HEK293 (cell line): ENCODE measurements around the gene RNF151.

Experiments
- CTCF ChIA-PET: fragments of 350-600 bp; formaldehyde crosslinking; extraction: SDS; loops from one replicate; lab custom pipeline; 2021; ENCODE audit warnings: antibody characterized with exemption; lab: Yijun Ruan, JAX
- POLR2A ChIA-PET: fragments of 300-600 bp; formaldehyde crosslinking; extraction: SDS; loops from one replicate; lab custom pipeline; 2020; ENCODE audit warnings: antibody characterized with exemption, inconsistent platforms; lab: Yijun Ruan, JAX
- H3K27ac ChIP-seq: fragments of 200-500 bp; sonication (Bioruptor generic); 2 replicates; pipeline ENCODE4 v1.5.1; 2014; ENCODE audit warnings: low read depth, low read length, control low read depth, inconsistent platforms; ENCODE audit errors: extremely low read depth
- H3K36me3 ChIP-seq, 2 experiments: fragments of 200-500 bp in 1 of 2; sonication (Bioruptor generic) in 1 of 2; 1 replicate in 1 of 2; 2 replicates in 1 of 2; pipeline ENCODE4 v1.5.1; 2014 to 2017; ENCODE audit warnings: inconsistent platforms in 2 of 2, low read length in 2 of 2; ENCODE audit not compliant: control insufficient read depth in 2 of 2, insufficient read depth in 1 of 2
- H3K4me1 ChIP-seq: fragments of 200-500 bp; sonication (Bioruptor generic); 2 replicates; pipeline ENCODE4 v1.5.1; 2014; ENCODE audit warnings: mild to moderate bottlenecking, low read length, inconsistent platforms; ENCODE audit not compliant: control insufficient read depth, insufficient read depth
- H3K4me3 ChIP-seq: 2 replicates; pipeline ENCODE4 v1.5.1; 2011; ENCODE audit warnings: low read depth, mild to moderate bottlenecking, control low read depth, low read length, moderate library complexity
- H3K9me3 ChIP-seq: fragments of 200-500 bp; sonication (Bioruptor generic); 2 replicates; pipeline ENCODE4 v1.5.1; 2014; ENCODE audit warnings: low read depth, low read length, inconsistent platforms; ENCODE audit not compliant: control insufficient read depth, insufficient read depth
- INSM2 ChIP-seq: fragments of 450-650 bp; formaldehyde crosslinking; IDR thresholded peaks from 2 replicates; pipeline ENCODE4 v1.5.1; 2016; ENCODE audit warnings: missing biosample characterization, missing genetic modification characterization
- KLF1 ChIP-seq: fragments of 450-650 bp; formaldehyde crosslinking; IDR thresholded peaks from 2 replicates; pipeline ENCODE4 v1.5.1; 2016; ENCODE audit warnings: missing biosample characterization, missing genetic modification characterization
- KLF8 ChIP-seq: fragments of 450-650 bp; formaldehyde crosslinking; IDR thresholded peaks from 2 replicates; pipeline ENCODE4 v1.5.1; 2016; ENCODE audit warnings: missing biosample characterization, missing genetic modification characterization
- KLF9 ChIP-seq: fragments of 450-650 bp; formaldehyde crosslinking; IDR thresholded peaks from 2 replicates; pipeline ENCODE4 v1.5.1; 2016; ENCODE audit warnings: missing biosample characterization, missing genetic modification characterization, low read depth
- PBX3 ChIP-seq: sonication (generic); formaldehyde crosslinking; IDR thresholded peaks from 2 replicates; pipeline ENCODE4 v1.8.1; 2022; ENCODE audit warnings: mild to moderate bottlenecking, moderate library complexity, missing genetic modification reagents
- REST ChIP-seq: fragments of 450-650 bp; formaldehyde crosslinking; IDR thresholded peaks from 2 replicates; pipeline ENCODE4 v1.5.1; 2016; ENCODE audit warnings: missing biosample characterization, missing genetic modification characterization
- SP2 ChIP-seq: fragments of 450-650 bp; formaldehyde crosslinking; IDR thresholded peaks from 2 replicates; pipeline ENCODE4 v1.5.1; 2016; ENCODE audit warnings: missing biosample characterization, missing genetic modification characterization
- SP7 ChIP-seq: fragments of 450-650 bp; formaldehyde crosslinking; IDR thresholded peaks from 2 replicates; pipeline ENCODE4 v1.5.1; 2016; ENCODE audit warnings: missing biosample characterization, missing genetic modification characterization
- ZBTB44 ChIP-seq: fragments of 450-650 bp; IDR thresholded peaks from 2 replicates; pipeline ENCODE4 v1.5.1; 2018; ENCODE audit warnings: missing biosample characterization, mild to moderate bottlenecking, missing genetic modification characterization
- ZFP37 ChIP-seq: fragments of 450-650 bp; formaldehyde crosslinking; IDR thresholded peaks from 2 replicates; pipeline ENCODE4 v1.5.1; 2016; ENCODE audit warnings: missing biosample characterization, missing genetic modification characterization
- ZFP69B ChIP-seq: fragments of 450-650 bp; formaldehyde crosslinking; IDR thresholded peaks from 2 replicates; pipeline ENCODE4 v1.5.1; 2016; ENCODE audit warnings: missing biosample characterization, missing genetic modification characterization
- ZNF133 ChIP-seq: fragments of 450-650 bp; formaldehyde crosslinking; IDR thresholded peaks from 2 replicates; pipeline ENCODE4 v1.5.1; 2016; ENCODE audit warnings: missing biosample characterization, missing genetic modification characterization
- ZNF148 ChIP-seq: fragments of 450-650 bp; formaldehyde crosslinking; IDR thresholded peaks from 2 replicates; pipeline ENCODE4 v1.5.0; 2017; ENCODE audit warnings: missing biosample characterization, missing genetic modification characterization, borderline replicate concordance
- ZNF155 ChIP-seq: fragments of 450-650 bp; formaldehyde crosslinking; IDR thresholded peaks from 2 replicates; pipeline ENCODE4 v1.5.1; 2016; ENCODE audit warnings: missing biosample characterization, missing genetic modification characterization
- ZNF449 ChIP-seq: fragments of 450-650 bp; formaldehyde crosslinking; IDR thresholded peaks from 2 replicates; pipeline ENCODE4 v1.5.1; 2017; ENCODE audit warnings: missing biosample characterization, mild to moderate bottlenecking, missing genetic modification characterization, moderate library complexity
- ZNF473 ChIP-seq: fragments of 450-650 bp; formaldehyde crosslinking; IDR thresholded peaks from 2 replicates; pipeline ENCODE4 v1.5.1; 2017; ENCODE audit warnings: missing biosample characterization, missing genetic modification characterization
- ZNF548 ChIP-seq: fragments of 450-650 bp; formaldehyde crosslinking; IDR thresholded peaks from 2 replicates; pipeline ENCODE4 v1.5.1; 2016; ENCODE audit warnings: missing biosample characterization, missing genetic modification characterization
- ZNF596 ChIP-seq: fragments of 450-650 bp; IDR thresholded peaks from 2 replicates; pipeline ENCODE4 v1.5.0; 2018; ENCODE audit warnings: missing biosample characterization, mild to moderate bottlenecking, missing genetic modification characterization, moderate library complexity
- ZNF677 ChIP-seq: fragments of 450-650 bp; IDR thresholded peaks from 2 replicates; pipeline ENCODE4 v1.5.0; 2018; ENCODE audit warnings: missing biosample characterization, mild to moderate bottlenecking, missing genetic modification characterization, moderate library complexity
- ZNF76 ChIP-seq: fragments of 450-650 bp; formaldehyde crosslinking; IDR thresholded peaks from 2 replicates; pipeline ENCODE4; 2016; ENCODE audit warnings: low read depth, missing biosample characterization, missing genetic modification characterization, borderline replicate concordance
- ZNF776 ChIP-seq: fragments of 450-650 bp; formaldehyde crosslinking; IDR thresholded peaks from 2 replicates; pipeline ENCODE4 v1.5.0; 2017; ENCODE audit warnings: missing biosample characterization, missing genetic modification characterization, borderline replicate concordance
- ZSCAN4 ChIP-seq: fragments of 450-650 bp; formaldehyde crosslinking; IDR thresholded peaks from 2 replicates; pipeline ENCODE4 v1.5.1; 2017; ENCODE audit warnings: missing biosample characterization, missing genetic modification characterization

The RNF151 gene

GRCh38 chr16:1971796-1972489 lies 5.3 kb downstream of the RNF151 start, which contains the start of gene TBL3 (continued):
- TF ChIP-seq ZNF148 (tag by site-specific recombination) (no peak), PBX3 (CRISPR knock-in tag) (peak; percentile 95), SP7 (tag by site-specific recombination) (peak; percentile 91), INSM2 (tag by site-specific recombination) (peak; percentile 94), ZNF596 (tag by site-specific recombination) (no peak), ZNF449 (tag by site-specific recombination) (no peak; the same call in 1 of the 2 replicates)
- TF ChIP-seq, all 188 proteins: peak for 74

- ChIA-PET POLR2A (interaction anchor here (1.2 to 1.8 kb wide), 5 partner anchors 9 to 190 kb away, joined by 3 to 17 read pairs (median 9); partner anchors contain the start of genes GFER, NUBP2 and SPSB3), CTCF (interaction anchor here (1.2 kb wide), 1 partner anchor 12 kb away, joined by 4 read pairs; no protein-coding TSS in a partner anchor)
- Histone ChIP-seq H3K4me1 (no peaks in the 10 kb centered on the region), H3K4me3 (peak overlapping the region; percentile 97), H3K9me3 (no peaks in the 10 kb centered on the region), H3K36me3 (peaks cover 0 to 35% of the 10 kb centered on the region in 2 experiments; a peak in 1 of 3 replicates), H3K27ac (peak overlapping the region; percentile 88; the same call in 1 of the 2 replicates)
- TF ChIP-seq ZBTB44 (tag by site-specific recombination) (no peak), ZFP69B (tag by site-specific recombination) (no peak), ZNF473 (tag by site-specific recombination) (no peak), ZSCAN4 (tag by site-specific recombination) (no peak), ZNF76 (tag by site-specific recombination) (peak; percentile 82), REST (tag by site-specific recombination) (no peak), ZFP37 (tag by site-specific recombination) (no peak), KLF8 (no peak), ZNF548 (no peak), KLF1 (tag by site-specific recombination) (no peak), ZNF776 (tag by site-specific recombination) (no peak), ZNF155 (tag by site-specific recombination) (no peak), KLF9 (tag by site-specific recombination) (no peak), SP2 (tag by site-specific recombination) (peak; percentile 20), ZNF677 (no peak), ZNF133 (no peak)
These were observed 5.8 kb downstream of the RNF151 start for GRCh38 chr16:1972490-1972877.
